ENCODE results near the gene DHX8.
"Not testable (repeated sequence)": the region's sequence is repeated elsewhere in the genome, so short reads cannot be mapped to it uniquely, and the experiment has no call there.

The DHX8 gene

GRCh38 chr17:43451741-43452140, 32.0 kb upstream of the DHX8 start:
- H3K36me3 Mint-ChIP-seq (ENCODE audit: low read depth); H3K27me3 Mint-ChIP-seq; H3K27ac Mint-ChIP-seq; DNase-seq; H3K9me3 Mint-ChIP-seq; H3K4me3 Mint-ChIP-seq; H3K4me1 Mint-ChIP-seq; ATAC-seq: not testable (repeated sequence)

- H3K9me3 Mint-ChIP-seq, result no peaks in the 10 kb centered on the region
- no peaks in the 10 kb centered on the region for H3K36me3 Mint-ChIP-seq (ENCODE audit: low read depth)
- peaks cover 7% of the 10 kb centered on the region for H3K27me3 Mint-ChIP-seq
- no peak overlapping the region for H3K27ac Mint-ChIP-seq
- ATAC-seq, result no peak
- no peak overlapping the region for H3K4me3 Mint-ChIP-seq
- peaks cover 9% of the 10 kb centered on the region for H3K4me1 Mint-ChIP-seq
- no peak for DNase-seq
Observed at GRCh38 chr17:43453331-43453812, 30.4 kb upstream of the DHX8 start.

- Mint-ChIP-seq H3K27me3 (peaks cover 3% of the 10 kb centered on the region), H3K9me3 (no peaks in the 10 kb centered on the region), H3K36me3 (ENCODE audit: low read depth) (no peaks in the 10 kb centered on the region), H3K4me1 (peaks cover 9% of the 10 kb centered on the region), H3K27ac (no peak overlapping the region), H3K4me3 (no peak overlapping the region)
- DNase-seq, result no peak
- ATAC-seq, result no peak
Observed at GRCh38 chr17:43454868-43455267, 28.9 kb upstream of the DHX8 start.

GRCh38 chr17:43456029-43456428, 27.7 kb upstream of the DHX8 start:
- no peaks in the 10 kb centered on the region for H3K9me3 Mint-ChIP-seq
- H3K27me3 Mint-ChIP-seq, result peaks cover 3% of the 10 kb centered on the region
- no peak overlapping the region for H3K4me3 Mint-ChIP-seq
- no peak overlapping the region for H3K27ac Mint-ChIP-seq
- ATAC-seq (no peak), DNase-seq (no peak)
- peaks cover 9% of the 10 kb centered on the region for H3K4me1 Mint-ChIP-seq
- H3K36me3 Mint-ChIP-seq (ENCODE audit: low read depth), result no peaks in the 10 kb centered on the region

GRCh38 chr17:43456661-43457361, 27.0 kb upstream of the DHX8 start:
- Mint-ChIP-seq H3K36me3 (ENCODE audit: low read depth) (no peaks in the 10 kb centered on the region), H3K27me3 (peaks cover 3% of the 10 kb centered on the region), H3K4me1 (peaks cover 9% of the 10 kb centered on the region), H3K9me3 (no peaks in the 10 kb centered on the region), H3K27ac (no peak overlapping the region), H3K4me3 (no peak overlapping the region)
- ATAC-seq, result peak; percentile 61
- no peak for DNase-seq

- ATAC-seq, result no peak
- H3K9me3 Mint-ChIP-seq, result no peaks in the 10 kb centered on the region
- H3K4me1 Mint-ChIP-seq, result peaks cover 9% of the 10 kb centered on the region
- peaks cover 3% of the 10 kb centered on the region for H3K27me3 Mint-ChIP-seq
- H3K4me3 Mint-ChIP-seq, result no peak overlapping the region
- H3K36me3 Mint-ChIP-seq (ENCODE audit: low read depth), result no peaks in the 10 kb centered on the region
- no peak overlapping the region for H3K27ac Mint-ChIP-seq
- DNase-seq, result no peak
Observed at GRCh38 chr17:43457362-43457692, 26.4 kb upstream of the DHX8 start.

GRCh38 chr17:43459878-43460277, 23.9 kb upstream of the DHX8 start:
- not testable (repeated sequence) for H3K27ac Mint-ChIP-seq; H3K4me1 Mint-ChIP-seq; DNase-seq; ATAC-seq; H3K27me3 Mint-ChIP-seq; H3K9me3 Mint-ChIP-seq; H3K36me3 Mint-ChIP-seq (ENCODE audit: low read depth); H3K4me3 Mint-ChIP-seq

- Mint-ChIP-seq H3K27me3 (peaks cover 8% of the 10 kb centered on the region), H3K27ac (no peak overlapping the region), H3K36me3 (ENCODE audit: low read depth) (no peaks in the 10 kb centered on the region), H3K4me3 (no peak overlapping the region), H3K9me3 (no peaks in the 10 kb centered on the region), H3K4me1 (peaks cover 9% of the 10 kb centered on the region)
- ATAC-seq, result no peak
- DNase-seq, result no peak
Observed at GRCh38 chr17:43461185-43461584, 22.6 kb upstream of the DHX8 start.

- not testable (repeated sequence) for ATAC-seq; H3K36me3 Mint-ChIP-seq (ENCODE audit: low read depth); H3K27ac Mint-ChIP-seq
Observed at GRCh38 chr17:43462569-43462968, 21.2 kb upstream of the DHX8 start.

GRCh38 chr17:43463241-43463640, 20.5 kb upstream of the DHX8 start:
- Mint-ChIP-seq H3K4me3 (no peak overlapping the region), H3K27ac (no peak overlapping the region), H3K27me3 (peaks cover 11% of the 10 kb centered on the region), H3K4me1 (peaks cover 2% of the 10 kb centered on the region), H3K36me3 (ENCODE audit: low read depth) (no peaks in the 10 kb centered on the region), H3K9me3 (no peaks in the 10 kb centered on the region)
- DNase-seq (no peak), ATAC-seq (no peak)

More at GRCh38 chr17:43462569-43462968, 21.2 kb upstream of the DHX8 start:
- H3K9me3 Mint-ChIP-seq, H3K27me3 Mint-ChIP-seq, H3K4me1 Mint-ChIP-seq, DNase-seq, H3K4me3 Mint-ChIP-seq: not testable (repeated sequence)

- ATAC-seq (no peak), DNase-seq (no peak)
- Mint-ChIP-seq H3K4me1 (no peaks in the 10 kb centered on the region), H3K4me3 (no peak overlapping the region), H3K36me3 (ENCODE audit: low read depth) (no peaks in the 10 kb centered on the region), H3K27ac (no peak overlapping the region), H3K27me3 (peaks cover 11% of the 10 kb centered on the region), H3K9me3 (no peaks in the 10 kb centered on the region)
Observed at GRCh38 chr17:43464046-43464445, 19.7 kb upstream of the DHX8 start.

GRCh38 chr17:43465049-43465448, 18.7 kb upstream of the DHX8 start:
- Mint-ChIP-seq H3K4me3 (no peak overlapping the region), H3K27ac (no peak overlapping the region), H3K4me1 (no peaks in the 10 kb centered on the region), H3K27me3 (peaks cover 11% of the 10 kb centered on the region), H3K36me3 (ENCODE audit: low read depth) (no peaks in the 10 kb centered on the region), H3K9me3 (no peaks in the 10 kb centered on the region)
- no peak for ATAC-seq
- DNase-seq, result no peak

GRCh38 chr17:43467981-43468581, 15.7 kb upstream of the DHX8 start:
- Mint-ChIP-seq H3K4me3 (no peak overlapping the region), H3K9me3 (no peaks in the 10 kb centered on the region), H3K4me1 (no peaks in the 10 kb centered on the region), H3K27ac (no peak overlapping the region), H3K36me3 (ENCODE audit: low read depth) (no peaks in the 10 kb centered on the region), H3K27me3 (peaks cover 12% of the 10 kb centered on the region)
- no peak for DNase-seq
- ATAC-seq, result no peak

- no peaks in the 10 kb centered on the region for H3K4me1 Mint-ChIP-seq
- H3K4me3 Mint-ChIP-seq, result no peak overlapping the region
- DNase-seq (no peak), ATAC-seq (no peak)
- H3K36me3 Mint-ChIP-seq (ENCODE audit: low read depth), result no peaks in the 10 kb centered on the region
- H3K27ac Mint-ChIP-seq, result no peak overlapping the region
- no peaks in the 10 kb centered on the region for H3K9me3 Mint-ChIP-seq
- H3K27me3 Mint-ChIP-seq, result peaks cover 11% of the 10 kb centered on the region
Observed at GRCh38 chr17:43468691-43469139, 15.1 kb upstream of the DHX8 start.

- ATAC-seq, result no peak
- H3K4me1 Mint-ChIP-seq, result no peaks in the 10 kb centered on the region
- no peak for DNase-seq
- H3K9me3 Mint-ChIP-seq, result no peaks in the 10 kb centered on the region
- peaks cover 11% of the 10 kb centered on the region for H3K27me3 Mint-ChIP-seq
- no peaks in the 10 kb centered on the region for H3K36me3 Mint-ChIP-seq (ENCODE audit: low read depth)
- no peak overlapping the region for H3K4me3 Mint-ChIP-seq
- no peak overlapping the region for H3K27ac Mint-ChIP-seq
Observed at GRCh38 chr17:43469145-43469544, 14.6 kb upstream of the DHX8 start.
